A549 (cell line): ENCODE results near the gene TMOD2. TPM values are rescaled to one million over a fixed set of nuclear protein-coding genes. Genes with fewer than 3 reads are reported as not detected.

Experiments used
- ATAC-seq, 2 experiments: fragments of 200-7000 bp in 1 of 2; fragments of >200 bp in 1 of 2; cut with Nextera tagmentation in 1 of 2; cut with Tn5 transposase in 1 of 2; 3 replicates each; pipeline versions ENCODE4 v1.8.0 to v1.9.1; 2018 to 2020; ENCODE audit warnings: mild to moderate bottlenecking in 1 of 2, moderate library complexity in 1 of 2
- CTCF ChIA-PET: fragments of 300-600 bp; sonication (Branson Sonifier 250); formaldehyde crosslinking; extraction: SDS; loops from one replicate; lab custom pipeline; 2021; ENCODE audit warnings: antibody characterized with exemption, inconsistent platforms; lab: Yijun Ruan, JAX
- POLR2A ChIA-PET: fragments of 350-600 bp; formaldehyde crosslinking; extraction: SDS; loops from one replicate; lab custom pipeline; 2021; ENCODE audit warnings: antibody characterized with exemption, inconsistent platforms; lab: Yijun Ruan, JAX
- DNase-seq, 2 experiments: peaks; one replicate each; pipeline versions ENCODE4 v3.0.0 to v3.0.0-alpha.2; 2011 to 2016; ENCODE audit warnings: low read depth in 1 of 2, low spot score in 1 of 2
- FAIRE-seq: peaks from 2 replicates; lab custom pipeline; 2011; peaks lifted over from hg19 to GRCh38; lab: Jason Lieb, UNC
- H3K27ac ChIP-seq, 2 experiments: fragments of >200 bp; sonication (Bioruptor Twin); formaldehyde crosslinking; 3 replicates each; pipeline ENCODE4 v1.5.1; 2016 to 2017
- H3K4me1 ChIP-seq: fragments of >200 bp; sonication (Bioruptor Twin); formaldehyde crosslinking; 3 replicates; pipeline ENCODE4 v1.6.1; 2016
- H3K4me2 ChIP-seq: fragments of >200 bp; sonication (Bioruptor Twin); formaldehyde crosslinking; 3 replicates; pipeline ENCODE4 v1.6.1; 2016
- H3K4me3 ChIP-seq: fragments of >200 bp; sonication (Bioruptor Twin); formaldehyde crosslinking; 3 replicates; pipeline ENCODE4 v1.5.1; 2016
- H3K9me3 ChIP-seq: fragments of >200 bp; sonication (Bioruptor Twin); formaldehyde crosslinking; 3 replicates; pipeline ENCODE4 v1.6.1; 2016
- BHLHE40 ChIP-seq: IDR thresholded peaks from 2 replicates; pipeline ENCODE4 v1.6.1; 2012; ENCODE audit warnings: low read depth, low read length, inconsistent platforms
- CBX8 ChIP-seq: fragments of 200-600 bp; sonication (generic); IDR thresholded peaks from 2 replicates; pipeline ENCODE4 v1.6.1; 2016
- CEBPB ChIP-seq, 2 experiments: fragments of >200 bp in 1 of 2; sonication (Bioruptor Twin) in 1 of 2; formaldehyde crosslinking in 1 of 2; IDR thresholded peaks; 2 replicates each; pipeline ENCODE4 v1.6.1; 2012 to 2016
- CHD2 ChIP-seq: fragments of 150-350 bp; IDR thresholded peaks from 2 replicates; pipeline ENCODE4 v1.6.1; 2014; ENCODE audit warnings: low read length; ENCODE audit not compliant: partially characterized antibody
- CHD4 ChIP-seq: fragments of 200-600 bp; sonication (generic); IDR thresholded peaks from 2 replicates; pipeline ENCODE4 v1.6.1; 2016; ENCODE audit warnings: antibody characterized with exemption, mild to moderate bottlenecking, borderline replicate concordance
- CTCF ChIP-seq: fragments of >200 bp; sonication (Bioruptor Twin); formaldehyde crosslinking; IDR thresholded peaks from 3 replicates; pipeline ENCODE4 v1.5.1; 2016
- E2F6 ChIP-seq: IDR thresholded peaks from 2 replicates; pipeline ENCODE4 v1.6.1; 2012; ENCODE audit warnings: low read depth, borderline replicate concordance
- EHMT2 ChIP-seq: fragments of 200-600 bp; sonication (generic); IDR thresholded peaks from 2 replicates; pipeline ENCODE4 v1.6.1; 2016; ENCODE audit warnings: antibody characterized with exemption, low read depth, mild to moderate bottlenecking, moderate library complexity
- ESRRA ChIP-seq: fragments of 150-350 bp; IDR thresholded peaks from 2 replicates; pipeline ENCODE4 v1.6.1; 2014; ENCODE audit warnings: mild to moderate bottlenecking, low read length, borderline replicate concordance
- FOSB ChIP-seq: fragments of 250-450 bp; sonication (Bioruptor Pico); IDR thresholded peaks from 2 replicates; pipeline ENCODE4 v1.5.0; 2020; ENCODE audit warnings: mild to moderate bottlenecking, moderate library complexity
- FOSL2 ChIP-seq, 2 experiments: fragments of 450-650 bp in 1 of 2; fragments of >200 bp in 1 of 2; sonication (Bioruptor Twin) in 1 of 2; formaldehyde crosslinking; IDR thresholded peaks; 2 replicates each; pipeline versions ENCODE4 v1.5.0 to v1.6.1; 2016 to 2020; ENCODE audit warnings: mild to moderate bottlenecking in 1 of 2, moderate library complexity in 1 of 2
- HDAC2 ChIP-seq: fragments of 200-600 bp; sonication (generic); IDR thresholded peaks from 2 replicates; pipeline ENCODE4 v1.6.1; 2016
- HEYL ChIP-seq: fragments of 250-450 bp; sonication (Bioruptor Pico); IDR thresholded peaks from 2 replicates; pipeline ENCODE4 v1.8.0; 2021; ENCODE audit warnings: mild to moderate bottlenecking, moderate library complexity
- HOXB13 ChIP-seq: fragments of 250-450 bp; sonication (Bioruptor Pico); IDR thresholded peaks from 2 replicates; pipeline ENCODE4 v1.5.0; 2020; ENCODE audit warnings: low read depth, mild to moderate bottlenecking, moderate library complexity
- MAFK ChIP-seq: fragments of 450-650 bp; IDR thresholded peaks from 2 replicates; pipeline ENCODE4 v1.6.1; 2014; ENCODE audit not compliant: partially characterized antibody
- NFE2L2 ChIP-seq: fragments of 150-350 bp; conservative IDR thresholded peaks from 2 replicates; pipeline ENCODE4 v1.6.1; 2014; ENCODE audit warnings: low read length
- POLR2A ChIP-seq: IDR thresholded peaks from 2 replicates; pipeline ENCODE4 v1.6.1; 2012; ENCODE audit warnings: mild to moderate bottlenecking, low read length
- POLR2AphosphoS2 ChIP-seq: conservative IDR thresholded peaks from 2 replicates; pipeline ENCODE4 v1.6.1; 2012; ENCODE audit warnings: low read length, improper control_type of control experiment, inconsistent platforms
- RAD21 ChIP-seq, 2 experiments: fragments of >200 bp in 1 of 2; sonication (Bioruptor Twin) in 1 of 2; formaldehyde crosslinking in 1 of 2; IDR thresholded peaks in 1 of 2; conservative IDR thresholded peaks in 1 of 2; 2 replicates in 1 of 2; 3 replicates in 1 of 2; pipeline ENCODE4 v1.6.1; 2012 to 2018; ENCODE audit warnings: inconsistent platforms in 1 of 2
- SMC3 ChIP-seq: fragments of >200 bp; sonication (Bioruptor Twin); formaldehyde crosslinking; IDR thresholded peaks from 3 replicates; pipeline ENCODE4 v1.6.1; 2018; ENCODE audit warnings: inconsistent platforms
- USF2 ChIP-seq: fragments of 450-650 bp; IDR thresholded peaks from 2 replicates; pipeline ENCODE4 v1.6.1; 2014; ENCODE audit warnings: antibody characterized with exemption
- ZFP36 ChIP-seq: fragments of 450-650 bp; IDR thresholded peaks from 2 replicates; pipeline ENCODE4 v1.6.1; 2014; ENCODE audit warnings: borderline replicate concordance; ENCODE audit not compliant: partially characterized antibody
- ZNF302 ChIP-seq: fragments of 250-450 bp; sonication (Bioruptor Pico); IDR thresholded peaks from 2 replicates; pipeline ENCODE4 v1.9.0; 2021; ENCODE audit warnings: inconsistent platforms, mild to moderate bottlenecking, moderate library complexity
- WGBS: methylation state at CpG from one replicate; pipeline ENCODE4 v1.1.6; 2017; ENCODE audit errors: missing lambda C conversion rate; 5-methylcytosine and 5-hydroxymethylcytosine counted together
- polyA plus RNA-seq, 4 experiments: library from polyadenylated mRNA; depleted of rRNA in 3 of 4; stranded (reverse); fragments of >200 nt; fragmentation: RNase III in 1 of 4; extraction: RNeasy Plus Mini Kit Qiagen cat#74134 plus additional on column Dnase treatment in 1 of 4; gene quantifications; 2 replicates in 3 of 4; 3 replicates in 1 of 4; pipeline ENCODE4 v1.2.3, GENCODE V29; 2011 to 2017
- TF ChIP-seq, protein P1 (sequence below): fragments of >200 bp; sonication (Bioruptor Twin); formaldehyde crosslinking; IDR thresholded peaks from 3 replicates; pipeline ENCODE4 v1.6.1; 2016
- TF ChIP-seq, protein P2 (sequence below): fragments of >200 bp; sonication (Bioruptor Twin); formaldehyde crosslinking; IDR thresholded peaks from 2 replicates; pipeline ENCODE4 v1.6.1; 2016
- TF ChIP-seq, protein P3 (sequence below): IDR thresholded peaks from 2 replicates; pipeline ENCODE4 v1.6.1; 2012

TMOD2 gene
- polyA plus RNA-seq, 2 of the 4 experiments (the other 2 are of a cell fraction) = 2.1 to 2.5 TPM

DNA sequence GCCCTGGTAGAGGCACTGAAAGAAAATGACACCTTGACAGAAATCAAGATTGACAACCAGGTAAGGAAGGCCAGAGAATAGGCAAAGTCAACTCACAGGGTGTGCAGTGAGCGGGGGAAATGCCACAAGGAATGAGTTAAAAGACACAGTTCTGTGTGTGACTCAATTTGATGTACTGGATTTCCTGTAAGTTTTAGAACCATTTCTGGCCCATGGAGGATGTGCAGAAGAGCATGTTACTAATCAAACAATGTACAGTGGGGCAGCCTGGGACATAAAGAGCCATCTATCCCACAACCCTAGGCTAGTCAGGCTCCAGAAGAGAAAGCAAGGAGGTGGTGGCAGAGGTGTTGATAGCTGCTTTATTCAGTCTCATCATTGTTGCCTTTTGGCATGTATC, 46.9 kb downstream of the TMOD2 start (continued):
- TF ChIP-seq BHLHE40 (no peak), USF2 (no peak)

GRCh38 chr15:51799282-51800252, 48.2 kb downstream of the TMOD2 start:
- no peak overlapping the region for H3K4me3 ChIP-seq
- DNase-seq (no peak), FAIRE-seq (no peak), ATAC-seq (no peak)
- peak overlapping the region; percentile 52 to 71; a peak in 4 of 6 replicates for H3K27ac ChIP-seq
- ChIA-PET POLR2A (no interaction called here), CTCF (interaction anchor here (0.8 to 1.7 kb wide), 12 partner anchors 10 to 150 kb away, joined by 3 to 8 read pairs (median 4); no protein-coding TSS in a partner anchor)
- TF ChIP-seq SMC3 (no peak), NFE2L2 (no peak), HDAC2 (no peak), MAFK (peak; percentile 78)
- WGBS = 69% methylated on average over 6 of the region's 6 CpGs
- H3K4me1 ChIP-seq = peaks cover 50% of the 10 kb centered on the region
- no peaks in the 10 kb centered on the region for H3K9me3 ChIP-seq
- no peak overlapping the region for H3K4me2 ChIP-seq

- no peak for FAIRE-seq
- H3K4me1 ChIP-seq = peaks cover 46% of the 10 kb centered on the region
- H3K4me2 ChIP-seq = no peak overlapping the region
- 25% methylated on average over 3 of the region's 3 CpGs for WGBS
- ChIA-PET POLR2A (no interaction called here), CTCF (interaction anchor here (0.8 to 4.6 kb wide), 16 partner anchors 11 to 122 kb away, joined by 3 to 25 read pairs (median 4); no protein-coding TSS in a partner anchor)
- no peak for TF ChIP-seq ZFP36
- TF ChIP-seq CHD2 = no peak
- TF ChIP-seq, protein P1, sequence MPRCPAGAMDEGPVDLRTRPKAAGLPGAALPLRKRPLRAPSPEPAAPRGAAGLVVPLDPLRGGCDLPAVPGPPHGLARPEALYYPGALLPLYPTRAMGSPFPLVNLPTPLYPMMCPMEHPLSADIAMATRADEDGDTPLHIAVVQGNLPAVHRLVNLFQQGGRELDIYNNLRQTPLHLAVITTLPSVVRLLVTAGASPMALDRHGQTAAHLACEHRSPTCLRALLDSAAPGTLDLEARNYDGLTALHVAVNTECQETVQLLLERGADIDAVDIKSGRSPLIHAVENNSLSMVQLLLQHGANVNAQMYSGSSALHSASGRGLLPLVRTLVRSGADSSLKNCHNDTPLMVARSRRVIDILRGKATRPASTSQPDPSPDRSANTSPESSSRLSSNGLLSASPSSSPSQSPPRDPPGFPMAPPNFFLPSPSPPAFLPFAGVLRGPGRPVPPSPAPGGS = no peak
- TF ChIP-seq SMC3 = 0 out of 3 replicates have a peak, but pooled peaks have one; percentile 22
- no peak for TF ChIP-seq E2F6
- TF ChIP-seq POLR2AphosphoS2 = no peak
- TF ChIP-seq CEBPB (IDR thresholded peaks at IDR 0.05) = no peak
- TF ChIP-seq HDAC2 = no peak
- TF ChIP-seq HEYL (CRISPR knock-in tag) = no peak
- no peak for TF ChIP-seq USF2
- TF ChIP-seq CBX8 = no peak
- TF ChIP-seq CTCF = peak; percentile 62
- no peak for TF ChIP-seq ZNF302 (CRISPR knock-in tag)
- no peak for TF ChIP-seq POLR2A
- no peak for TF ChIP-seq HOXB13 (CRISPR knock-in tag)
- no peak for TF ChIP-seq EHMT2
- no peak for TF ChIP-seq FOSB
- TF ChIP-seq FOSL2 (IDR thresholded peaks at IDR 0.05) = no peak
- no peak for TF ChIP-seq FOSL2 (CRISPR knock-in tag; IDR thresholded peaks at IDR 0.05)
- TF ChIP-seq RAD21 (conservative IDR thresholded peaks at IDR 0.05 in 1 of 2, IDR thresholded peaks at IDR 0.05 in 1 of 2) = peak; percentile 33 to 49; a peak in 3 of 5 replicates
- TF ChIP-seq, protein P2, sequence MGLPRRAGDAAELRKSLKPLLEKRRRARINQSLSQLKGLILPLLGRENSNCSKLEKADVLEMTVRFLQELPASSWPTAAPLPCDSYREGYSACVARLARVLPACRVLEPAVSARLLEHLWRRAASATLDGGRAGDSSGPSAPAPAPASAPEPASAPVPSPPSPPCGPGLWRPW = no peak
- TF ChIP-seq ESRRA = no peak
- TF ChIP-seq, protein P3, sequence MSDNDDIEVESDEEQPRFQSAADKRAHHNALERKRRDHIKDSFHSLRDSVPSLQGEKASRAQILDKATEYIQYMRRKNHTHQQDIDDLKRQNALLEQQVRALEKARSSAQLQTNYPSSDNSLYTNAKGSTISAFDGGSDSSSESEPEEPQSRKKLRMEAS = no peak
- no peak for TF ChIP-seq CHD4
- peak overlapping the region in 1 of 2 experiments; percentile 30; a peak in 1 of 6 replicates for H3K27ac ChIP-seq
- H3K4me3 ChIP-seq = no peak overlapping the region
- no peaks in the 10 kb centered on the region for H3K9me3 ChIP-seq
- DNase-seq = peak; percentile 62 to 69
- peak; percentile 77 to 90; a peak in 5 of 6 replicates for ATAC-seq
These were observed 50.0 kb downstream of the TMOD2 start for GRCh38 chr15:51801391-51801835.
